GM12873 (cell line): ENCODE results near the gene ADCY6.

ENCODE experiments used
- CTCF ChIP-seq: IDR thresholded peaks from 2 replicates; pipeline ENCODE4 v1.5.1; 2012; ENCODE audit warnings: low read depth, mild to moderate bottlenecking, moderate library complexity, low read length, control low read depth; ENCODE audit not compliant: insufficient read depth; ENCODE audit errors: missing control alignments

Gene ADCY6

GRCh38 chr12:48827513-48828096 is 38.7 kb upstream of the ADCY6 start:
- TF ChIP-seq CTCF = no peak

GRCh38 chr12:48827026-48827425 is 38.1 kb upstream of the ADCY6 start:
- no peak for TF ChIP-seq CTCF

GRCh38 chr12:48826209-48826855 is 37.4 kb upstream of the ADCY6 start:
- no peak for TF ChIP-seq CTCF

- TF ChIP-seq CTCF = no peak
Measured at GRCh38 chr12:48824905-48825304, 36.0 kb upstream of the ADCY6 start.

- TF ChIP-seq CTCF = no peak
Measured at GRCh38 chr12:48824112-48824511, 35.2 kb upstream of the ADCY6 start.

- TF ChIP-seq CTCF = no peak
Measured at GRCh38 chr12:48823281-48823680, 34.4 kb upstream of the ADCY6 start.

- no peak for TF ChIP-seq CTCF
Measured at GRCh38 chr12:48822711-48823110, 33.8 kb upstream of the ADCY6 start.
